OCI-LY1 (cell line): ENCODE measurements around the gene XPO6.

Experiments used
- H2AFZ ChIP-seq: fragments of 200-600 bp; sonication (generic), shearing (Covaris generic); 2 replicates; pipeline ENCODE4 v1.6.0; 2014; ENCODE audit warnings: antibody characterized with exemption, mild to moderate bottlenecking, low read length
- H3F3A ChIP-seq: fragments of 200-600 bp; sonication (generic), shearing (Covaris generic); 2 replicates; pipeline ENCODE4 v1.6.0; 2014; ENCODE audit warnings: mild to moderate bottlenecking, antibody characterized with exemption, low read length, moderate library complexity; ENCODE audit not compliant: insufficient read depth
- H3K27ac ChIP-seq: fragments of 200-600 bp; sonication (generic); 2 replicates; pipeline ENCODE4 v1.5.1; 2014; ENCODE audit warnings: low read length, mixed run types, mild to moderate bottlenecking, low read depth; ENCODE audit not compliant: poor library complexity, severe bottlenecking
- H3K27me3 ChIP-seq: fragments of 200-600 bp; sonication (generic); 2 replicates; pipeline ENCODE4 v1.6.0; 2014; ENCODE audit warnings: antibody characterized with exemption, mild to moderate bottlenecking, low read length, moderate library complexity; ENCODE audit not compliant: insufficient read depth
- H3K36me3 ChIP-seq: fragments of 200-600 bp; sonication (generic); 2 replicates; pipeline ENCODE4 v1.6.1; 2014; ENCODE audit warnings: mild to moderate bottlenecking, antibody characterized with exemption, low read length, moderate library complexity, mixed read lengths; ENCODE audit not compliant: insufficient read depth
- H3K4me1 ChIP-seq: fragments of 200-600 bp; sonication (generic); 2 replicates; pipeline ENCODE4 v1.5.1; 2014; ENCODE audit warnings: mild to moderate bottlenecking, low read length, moderate library complexity; ENCODE audit not compliant: insufficient read depth, severe bottlenecking
- H3K4me2 ChIP-seq: fragments of 200-600 bp; sonication (generic), shearing (Covaris generic); 2 replicates; pipeline ENCODE4 v1.6.1; 2014; ENCODE audit warnings: low read length
- H3K4me3 ChIP-seq: fragments of 200-600 bp; sonication (generic); 2 replicates; pipeline ENCODE4 v1.5.1; 2014; ENCODE audit warnings: low read length, low read depth, mild to moderate bottlenecking, mixed read lengths; ENCODE audit not compliant: poor library complexity, severe bottlenecking
- H3K79me2 ChIP-seq: fragments of 200-600 bp; shearing (Covaris generic); 2 replicates; pipeline ENCODE4 v1.6.1; 2016; ENCODE audit warnings: mixed run types, low read length, mixed read lengths; ENCODE audit not compliant: insufficient read depth
- H3K9ac ChIP-seq: fragments of 200-600 bp; sonication (generic), shearing (Covaris generic); 2 replicates; pipeline ENCODE4 v1.6.1; 2014; ENCODE audit warnings: mild to moderate bottlenecking, low read length, mixed read lengths
- H3K9me2 ChIP-seq: fragments of 200-600 bp; sonication (generic), shearing (Covaris generic); 2 replicates; pipeline ENCODE4 v1.6.1; 2014; ENCODE audit warnings: low read depth, mild to moderate bottlenecking, low read length, mixed read lengths
- H3K9me3 ChIP-seq: fragments of 200-600 bp; shearing (Covaris generic); 2 replicates; pipeline ENCODE4 v1.6.1; 2014; ENCODE audit warnings: low read length, mixed read lengths
- H4K20me1 ChIP-seq: fragments of 200-600 bp; sonication (generic), shearing (Covaris generic); 2 replicates; pipeline ENCODE4 v1.6.0; 2016; ENCODE audit warnings: mild to moderate bottlenecking, low read length; ENCODE audit not compliant: insufficient read depth
- EZH2 ChIP-seq: fragments of 200-600 bp; sonication (generic), shearing (Covaris generic); IDR thresholded peaks from 2 replicates; pipeline ENCODE4 v1.8.0; 2017; ENCODE audit warnings: borderline replicate concordance, mixed run types, mild to moderate bottlenecking, antibody characterized with exemption, low read length, moderate library complexity, mixed read lengths
- TF ChIP-seq, protein P1 (sequence below): fragments of 200-600 bp; sonication (generic), shearing (Covaris generic); IDR thresholded peaks from 2 replicates; pipeline ENCODE4 v1.5.1; 2017; ENCODE audit warnings: mild to moderate bottlenecking, antibody characterized with exemption, low read length, moderate library complexity, mixed read lengths

The XPO6 gene

DNA sequence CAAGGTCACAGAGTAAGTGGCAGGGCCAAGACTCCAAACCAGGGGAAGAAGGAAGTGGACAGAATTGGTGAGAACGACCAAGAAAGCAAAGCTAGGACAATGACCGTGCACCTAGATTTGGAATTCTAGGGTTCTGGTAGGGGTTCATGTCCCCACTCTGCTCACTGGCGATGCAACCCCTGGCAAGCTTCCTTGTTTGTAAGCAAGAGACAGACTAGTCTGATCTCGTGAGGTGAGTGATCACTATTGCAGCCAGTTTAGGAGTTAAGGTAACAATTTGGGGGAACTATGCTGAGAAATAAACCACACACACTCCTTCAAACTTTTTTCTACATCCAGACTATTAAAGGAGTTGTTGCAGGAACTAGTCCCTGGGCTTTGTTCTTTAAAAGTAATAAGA, 48.1 kb downstream of the XPO6 start:
- Histone ChIP-seq H2AFZ (no peak overlapping the region), H3K9me2 (no peaks in the 10 kb centered on the region), H3K9me3 (no peaks in the 10 kb centered on the region), H3K4me3 (no peak overlapping the region), H3K9ac (no peak overlapping the region), H3K27ac (no peak overlapping the region), H3F3A (no peaks in the 10 kb centered on the region), H3K27me3 (no peaks in the 10 kb centered on the region), H3K36me3 (peaks cover 72% of the 10 kb centered on the region), H3K79me2 (peaks cover 11% of the 10 kb centered on the region), H3K4me2 (no peak overlapping the region), H4K20me1 (no peaks in the 10 kb centered on the region), H3K4me1 (no peaks in the 10 kb centered on the region)
- TF ChIP-seq EZH2 = no peak
- TF ChIP-seq, protein P1, sequence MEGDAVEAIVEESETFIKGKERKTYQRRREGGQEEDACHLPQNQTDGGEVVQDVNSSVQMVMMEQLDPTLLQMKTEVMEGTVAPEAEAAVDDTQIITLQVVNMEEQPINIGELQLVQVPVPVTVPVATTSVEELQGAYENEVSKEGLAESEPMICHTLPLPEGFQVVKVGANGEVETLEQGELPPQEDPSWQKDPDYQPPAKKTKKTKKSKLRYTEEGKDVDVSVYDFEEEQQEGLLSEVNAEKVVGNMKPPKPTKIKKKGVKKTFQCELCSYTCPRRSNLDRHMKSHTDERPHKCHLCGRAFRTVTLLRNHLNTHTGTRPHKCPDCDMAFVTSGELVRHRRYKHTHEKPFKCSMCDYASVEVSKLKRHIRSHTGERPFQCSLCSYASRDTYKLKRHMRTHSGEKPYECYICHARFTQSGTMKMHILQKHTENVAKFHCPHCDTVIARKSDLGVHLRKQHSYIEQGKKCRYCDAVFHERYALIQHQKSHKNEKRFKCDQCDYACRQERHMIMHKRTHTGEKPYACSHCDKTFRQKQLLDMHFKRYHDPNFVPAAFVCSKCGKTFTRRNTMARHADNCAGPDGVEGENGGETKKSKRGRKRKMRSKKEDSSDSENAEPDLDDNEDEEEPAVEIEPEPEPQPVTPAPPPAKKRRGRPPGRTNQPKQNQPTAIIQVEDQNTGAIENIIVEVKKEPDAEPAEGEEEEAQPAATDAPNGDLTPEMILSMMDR = no peak

DNA sequence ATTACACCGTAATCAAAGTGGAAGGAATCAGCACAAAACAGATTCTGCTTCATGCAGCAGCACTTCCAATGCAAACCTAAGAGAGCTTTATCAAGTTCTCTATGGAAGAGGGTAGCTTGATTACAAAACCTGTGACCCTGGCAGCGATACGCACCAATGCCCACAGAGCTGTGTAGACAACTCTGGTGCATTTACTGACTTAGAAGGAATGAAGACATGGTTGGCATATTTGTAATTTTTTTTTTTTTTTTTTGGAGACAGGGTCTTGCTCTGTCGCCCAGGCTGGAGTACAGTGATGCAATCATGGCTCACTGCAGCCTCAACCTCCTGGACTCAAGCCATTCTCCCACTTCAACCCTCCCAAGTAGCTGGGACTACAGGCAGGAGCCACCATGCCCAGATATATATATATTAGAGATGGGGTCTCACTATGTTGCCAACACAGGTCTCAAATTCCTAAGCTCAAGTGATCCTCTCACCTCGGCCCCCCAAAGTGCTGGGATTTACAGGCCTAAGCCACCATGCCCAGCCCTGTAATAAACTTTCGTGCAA, 49.4 kb downstream of the XPO6 start:
- no peaks in the 10 kb centered on the region for H4K20me1 ChIP-seq
- H3K4me3 ChIP-seq = no peak overlapping the region
- no peak overlapping the region for H3K4me2 ChIP-seq
- no peaks in the 10 kb centered on the region for H3K9me3 ChIP-seq
- H3K27ac ChIP-seq = no peak overlapping the region
- peaks cover 75% of the 10 kb centered on the region for H3K36me3 ChIP-seq
- H2AFZ ChIP-seq = no peak overlapping the region
- no peaks in the 10 kb centered on the region for H3K27me3 ChIP-seq
- no peak overlapping the region for H3K9ac ChIP-seq
- H3K4me1 ChIP-seq = no peaks in the 10 kb centered on the region
- no peaks in the 10 kb centered on the region for H3F3A ChIP-seq
- peaks cover 11% of the 10 kb centered on the region for H3K79me2 ChIP-seq
- H3K9me2 ChIP-seq = no peaks in the 10 kb centered on the region
- TF ChIP-seq, protein P1 = no peak
- no peak for TF ChIP-seq EZH2

DNA sequence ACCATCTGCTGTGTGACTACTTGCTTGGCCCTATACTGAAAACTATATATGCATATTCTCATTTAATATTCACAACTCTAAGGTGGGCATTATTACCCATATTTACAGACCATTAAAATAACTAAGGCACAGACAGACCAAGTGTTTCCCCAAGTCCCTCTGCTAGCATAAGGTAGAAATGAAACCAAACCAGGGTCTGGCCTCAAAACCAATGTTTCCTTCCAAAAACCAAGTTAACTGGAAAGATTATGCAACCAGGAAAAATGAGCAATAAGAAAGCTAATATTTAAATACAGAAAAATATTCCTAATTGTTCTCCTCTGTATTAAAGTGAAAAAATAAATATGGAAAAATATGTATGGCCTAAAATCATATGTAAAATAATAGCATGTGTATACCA, 50.1 kb downstream of the XPO6 start:
- Histone ChIP-seq H3F3A (no peaks in the 10 kb centered on the region), H3K4me1 (no peaks in the 10 kb centered on the region), H3K79me2 (peaks cover 11% of the 10 kb centered on the region), H3K4me2 (no peak overlapping the region), H3K9me2 (no peaks in the 10 kb centered on the region), H3K36me3 (peaks cover 71% of the 10 kb centered on the region), H2AFZ (no peak overlapping the region), H4K20me1 (no peaks in the 10 kb centered on the region), H3K4me3 (no peak overlapping the region), H3K27ac (no peak overlapping the region), H3K9me3 (no peaks in the 10 kb centered on the region), H3K27me3 (no peaks in the 10 kb centered on the region), H3K9ac (no peak overlapping the region)
- TF ChIP-seq, protein P1 = no peak
- TF ChIP-seq EZH2 = no peak
